ENCODE results near the gene NRAP. TPM values are rescaled to one million over a fixed set of nuclear protein-coding genes. Genes with fewer than 3 reads are reported as not detected.

Gene NRAP, protein sequence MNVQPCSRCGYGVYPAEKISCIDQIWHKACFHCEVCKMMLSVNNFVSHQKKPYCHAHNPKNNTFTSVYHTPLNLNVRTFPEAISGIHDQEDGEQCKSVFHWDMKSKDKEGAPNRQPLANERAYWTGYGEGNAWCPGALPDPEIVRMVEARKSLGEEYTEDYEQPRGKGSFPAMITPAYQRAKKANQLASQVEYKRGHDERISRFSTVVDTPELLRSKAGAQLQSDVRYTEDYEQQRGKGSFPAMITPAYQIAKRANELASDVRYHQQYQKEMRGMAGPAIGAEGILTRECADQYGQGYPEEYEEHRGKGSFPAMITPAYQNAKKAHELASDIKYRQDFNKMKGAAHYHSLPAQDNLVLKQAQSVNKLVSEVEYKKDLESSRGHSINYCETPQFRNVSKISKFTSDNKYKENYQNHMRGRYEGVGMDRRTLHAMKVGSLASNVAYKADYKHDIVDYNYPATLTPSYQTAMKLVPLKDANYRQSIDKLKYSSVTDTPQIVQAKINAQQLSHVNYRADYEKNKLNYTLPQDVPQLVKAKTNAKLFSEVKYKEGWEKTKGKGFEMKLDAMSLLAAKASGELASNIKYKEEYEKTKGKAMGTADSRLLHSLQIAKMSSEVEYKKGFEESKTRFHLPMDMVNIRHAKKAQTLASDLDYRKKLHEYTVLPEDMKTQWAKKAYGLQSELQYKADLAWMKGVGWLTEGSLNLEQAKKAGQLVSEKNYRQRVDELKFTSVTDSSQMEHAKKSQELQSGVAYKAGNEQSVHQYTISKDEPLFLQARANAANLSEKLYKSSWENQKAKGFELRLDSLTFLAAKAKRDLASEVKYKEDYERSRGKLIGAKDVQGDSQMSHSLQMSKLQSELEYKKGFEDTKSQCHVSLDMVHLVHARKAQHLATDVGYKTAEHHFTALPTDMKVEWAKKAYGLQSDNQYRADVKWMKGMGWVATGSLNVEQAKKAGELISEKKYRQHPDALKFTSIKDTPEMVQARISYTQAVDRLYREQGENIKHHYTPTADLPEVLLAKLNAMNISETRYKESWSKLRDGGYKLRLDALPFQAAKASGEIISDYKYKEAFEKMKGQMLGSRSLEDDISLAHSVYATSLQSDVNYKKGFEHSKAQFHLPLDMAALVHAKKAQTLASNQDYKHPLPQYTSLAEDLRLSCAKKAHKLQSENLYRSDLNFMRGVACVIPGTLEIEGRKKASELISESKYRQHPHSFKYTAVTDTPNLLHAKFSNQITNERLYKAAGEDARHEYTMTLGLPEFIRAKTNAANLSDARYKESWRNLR (N-terminal part only)
- total RNA-seq, result not detected in 2 replicates
- polyA plus RNA-seq, result 0.04 and 0.19 TPM in 2 replicates

- 93% methylated on average over 5 of the region's 5 CpGs for WGBS (ENCODE audit: low lambda C conversion rate, missing lambda C conversion rate)
These were observed at the start of gene NRAP for GRCh38 chr10:113663908-113664307. TSS of gene NRAP (minus strand) at chr10:113664041. CDS start at chr10:113663882, 159 bp downstream.

DNA sequence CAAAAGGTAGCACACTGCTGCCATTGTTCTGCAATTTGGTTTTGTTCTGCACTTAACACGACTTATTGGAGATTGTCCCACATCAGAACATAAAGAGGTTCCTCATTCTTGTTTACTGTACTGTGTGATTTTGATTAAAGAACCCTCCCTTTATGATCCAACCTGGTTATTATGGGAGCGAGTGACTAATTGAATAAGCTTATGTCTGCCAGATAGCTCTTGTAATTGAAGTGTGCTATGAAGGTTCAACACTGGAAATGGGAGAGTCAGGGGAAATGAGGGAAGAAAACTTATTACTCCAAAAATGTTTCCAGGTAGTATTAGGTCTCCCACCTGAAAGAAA is 49.8 kb upstream of the NRAP start:
- DNase-seq (ENCODE audit: low spot score), result no peak
- Histone ChIP-seq H3K4me1 (ENCODE audit: insufficient read depth) (peaks cover 3% of the 10 kb centered on the region), H2AFZ (no peak overlapping the region), H3K79me2 (no peaks in the 10 kb centered on the region), H3K27ac (no peak overlapping the region), H3K9me2 (replicated peaks; ENCODE audit: insufficient read depth) (no peaks in the 10 kb centered on the region), H3K27me3 (no peaks in the 10 kb centered on the region), H3K36me3 (replicated peaks; ENCODE audit: insufficient read depth, low read depth) (no peaks in the 10 kb centered on the region), H3K9me3 (ENCODE audit: low read depth) (no peaks in the 10 kb centered on the region), H4K20me1 (ENCODE audit: insufficient read depth, poor library complexity, severe bottlenecking) (no peaks in the 10 kb centered on the region), H3K4me3 (no peak overlapping the region), H3K4me2 (no peak overlapping the region)
- TF ChIP-seq, protein P1, sequence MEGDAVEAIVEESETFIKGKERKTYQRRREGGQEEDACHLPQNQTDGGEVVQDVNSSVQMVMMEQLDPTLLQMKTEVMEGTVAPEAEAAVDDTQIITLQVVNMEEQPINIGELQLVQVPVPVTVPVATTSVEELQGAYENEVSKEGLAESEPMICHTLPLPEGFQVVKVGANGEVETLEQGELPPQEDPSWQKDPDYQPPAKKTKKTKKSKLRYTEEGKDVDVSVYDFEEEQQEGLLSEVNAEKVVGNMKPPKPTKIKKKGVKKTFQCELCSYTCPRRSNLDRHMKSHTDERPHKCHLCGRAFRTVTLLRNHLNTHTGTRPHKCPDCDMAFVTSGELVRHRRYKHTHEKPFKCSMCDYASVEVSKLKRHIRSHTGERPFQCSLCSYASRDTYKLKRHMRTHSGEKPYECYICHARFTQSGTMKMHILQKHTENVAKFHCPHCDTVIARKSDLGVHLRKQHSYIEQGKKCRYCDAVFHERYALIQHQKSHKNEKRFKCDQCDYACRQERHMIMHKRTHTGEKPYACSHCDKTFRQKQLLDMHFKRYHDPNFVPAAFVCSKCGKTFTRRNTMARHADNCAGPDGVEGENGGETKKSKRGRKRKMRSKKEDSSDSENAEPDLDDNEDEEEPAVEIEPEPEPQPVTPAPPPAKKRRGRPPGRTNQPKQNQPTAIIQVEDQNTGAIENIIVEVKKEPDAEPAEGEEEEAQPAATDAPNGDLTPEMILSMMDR (IDR thresholded peaks at IDR 0.05; ENCODE audit: poor library complexity), result no peak
- TF ChIP-seq EZH2 (IDR thresholded peaks at IDR 0.05; ENCODE audit: borderline replicate concordance) (no peak), EZH2phosphoT487 (IDR thresholded peaks at IDR 0.05; ENCODE audit: low read depth, severe bottlenecking, unreplicated experiment) (no peak)
- 90% methylated on average over 2 of the region's 2 CpGs for WGBS (ENCODE audit: low lambda C conversion rate, missing lambda C conversion rate)

More at GRCh38 chr10:113663908-113664307, at the start of gene NRAP:
- Histone ChIP-seq H2AFZ (no peak within 1 kb of the TSS), H3K27me3 (no peaks in the 10 kb centered on the region), H3K79me2 (no peaks in the 10 kb centered on the region), H3K9me2 (replicated peaks; ENCODE audit: insufficient read depth) (no peaks in the 10 kb centered on the region), H3K9me3 (ENCODE audit: low read depth) (no peaks in the 10 kb centered on the region), H3K27ac (no peak within 1 kb of the TSS), H3K36me3 (replicated peaks; ENCODE audit: insufficient read depth, low read depth) (no peaks in the 10 kb centered on the region), H3K4me3 (no peak within 1 kb of the TSS), H3K4me2 (no peak within 1 kb of the TSS), H4K20me1 (ENCODE audit: insufficient read depth, poor library complexity, severe bottlenecking) (no peaks in the 10 kb centered on the region), H3K4me1 (ENCODE audit: insufficient read depth) (no peaks in the 10 kb centered on the region)
- no peak for TF ChIP-seq EZH2phosphoT487 (IDR thresholded peaks at IDR 0.05; ENCODE audit: low read depth, severe bottlenecking, unreplicated experiment)
- TF ChIP-seq EZH2 (IDR thresholded peaks at IDR 0.05; ENCODE audit: borderline replicate concordance), result no peak
- TF ChIP-seq, protein P1 (IDR thresholded peaks at IDR 0.05; ENCODE audit: poor library complexity), result no peak
- no peak for DNase-seq (ENCODE audit: low spot score)

- no peak overlapping the region for H3K4me2 ChIP-seq
- H3K4me1 ChIP-seq (ENCODE audit: insufficient read depth), result peaks cover 3% of the 10 kb centered on the region
- no peaks in the 10 kb centered on the region for H3K79me2 ChIP-seq
- no peaks in the 10 kb centered on the region for H3K36me3 ChIP-seq (replicated peaks; ENCODE audit: insufficient read depth, low read depth)
- no peak overlapping the region for H3K4me3 ChIP-seq
- no peaks in the 10 kb centered on the region for H3K27me3 ChIP-seq
- WGBS (ENCODE audit: low lambda C conversion rate, missing lambda C conversion rate), result 69% methylated on average over 8 of the region's 8 CpGs
- no peak overlapping the region for H2AFZ ChIP-seq
- no peak overlapping the region for H3K27ac ChIP-seq
- no peaks in the 10 kb centered on the region for H3K9me3 ChIP-seq (ENCODE audit: low read depth)
- no peaks in the 10 kb centered on the region for H3K9me2 ChIP-seq (replicated peaks; ENCODE audit: insufficient read depth)
- H4K20me1 ChIP-seq (ENCODE audit: insufficient read depth, poor library complexity, severe bottlenecking), result no peaks in the 10 kb centered on the region
- no peak for DNase-seq (ENCODE audit: low spot score)
- TF ChIP-seq, protein P1 (IDR thresholded peaks at IDR 0.05; ENCODE audit: poor library complexity), result no peak
- no peak for TF ChIP-seq EZH2 (IDR thresholded peaks at IDR 0.05; ENCODE audit: borderline replicate concordance)
- no peak for TF ChIP-seq EZH2phosphoT487 (IDR thresholded peaks at IDR 0.05; ENCODE audit: low read depth, severe bottlenecking, unreplicated experiment)
These were observed 49.2 kb upstream of the NRAP start for GRCh38 chr10:113712755-113713639.

Measured in hepatocyte (in vitro differentiated cells).